ENCODE data around the gene ANP32A.

DNA sequence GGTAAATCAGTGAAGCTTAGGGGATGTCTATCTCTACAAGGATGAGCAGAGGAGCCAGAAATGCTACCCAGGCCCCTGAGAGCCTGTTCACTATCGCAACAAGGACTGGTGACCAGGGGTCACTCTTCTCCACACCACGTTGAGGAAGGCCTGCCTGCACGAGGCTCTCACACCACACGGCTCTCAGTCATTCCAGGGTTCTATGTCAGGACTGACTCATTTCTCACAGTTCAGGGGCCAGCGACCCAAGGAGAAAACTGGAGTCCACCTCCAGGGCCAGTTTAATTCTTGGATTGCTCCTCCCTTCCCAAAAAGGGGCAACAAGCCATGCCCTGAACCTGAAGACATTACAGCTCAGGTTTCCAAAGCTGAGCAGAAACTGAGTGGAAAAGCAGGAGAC is 33.9 kb downstream of the ANP32A start:
- TF ChIP-seq EZH2 (IDR thresholded peaks at IDR 0.05; ENCODE audit: borderline replicate concordance) (no peak), EZH2phosphoT487 (IDR thresholded peaks at IDR 0.05; ENCODE audit: low read depth, severe bottlenecking, unreplicated experiment) (no peak)
- TF ChIP-seq, protein P1, sequence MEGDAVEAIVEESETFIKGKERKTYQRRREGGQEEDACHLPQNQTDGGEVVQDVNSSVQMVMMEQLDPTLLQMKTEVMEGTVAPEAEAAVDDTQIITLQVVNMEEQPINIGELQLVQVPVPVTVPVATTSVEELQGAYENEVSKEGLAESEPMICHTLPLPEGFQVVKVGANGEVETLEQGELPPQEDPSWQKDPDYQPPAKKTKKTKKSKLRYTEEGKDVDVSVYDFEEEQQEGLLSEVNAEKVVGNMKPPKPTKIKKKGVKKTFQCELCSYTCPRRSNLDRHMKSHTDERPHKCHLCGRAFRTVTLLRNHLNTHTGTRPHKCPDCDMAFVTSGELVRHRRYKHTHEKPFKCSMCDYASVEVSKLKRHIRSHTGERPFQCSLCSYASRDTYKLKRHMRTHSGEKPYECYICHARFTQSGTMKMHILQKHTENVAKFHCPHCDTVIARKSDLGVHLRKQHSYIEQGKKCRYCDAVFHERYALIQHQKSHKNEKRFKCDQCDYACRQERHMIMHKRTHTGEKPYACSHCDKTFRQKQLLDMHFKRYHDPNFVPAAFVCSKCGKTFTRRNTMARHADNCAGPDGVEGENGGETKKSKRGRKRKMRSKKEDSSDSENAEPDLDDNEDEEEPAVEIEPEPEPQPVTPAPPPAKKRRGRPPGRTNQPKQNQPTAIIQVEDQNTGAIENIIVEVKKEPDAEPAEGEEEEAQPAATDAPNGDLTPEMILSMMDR (IDR thresholded peaks at IDR 0.05; ENCODE audit: poor library complexity), result no peak
